ENCODE data around the gene HAL.

DNA sequence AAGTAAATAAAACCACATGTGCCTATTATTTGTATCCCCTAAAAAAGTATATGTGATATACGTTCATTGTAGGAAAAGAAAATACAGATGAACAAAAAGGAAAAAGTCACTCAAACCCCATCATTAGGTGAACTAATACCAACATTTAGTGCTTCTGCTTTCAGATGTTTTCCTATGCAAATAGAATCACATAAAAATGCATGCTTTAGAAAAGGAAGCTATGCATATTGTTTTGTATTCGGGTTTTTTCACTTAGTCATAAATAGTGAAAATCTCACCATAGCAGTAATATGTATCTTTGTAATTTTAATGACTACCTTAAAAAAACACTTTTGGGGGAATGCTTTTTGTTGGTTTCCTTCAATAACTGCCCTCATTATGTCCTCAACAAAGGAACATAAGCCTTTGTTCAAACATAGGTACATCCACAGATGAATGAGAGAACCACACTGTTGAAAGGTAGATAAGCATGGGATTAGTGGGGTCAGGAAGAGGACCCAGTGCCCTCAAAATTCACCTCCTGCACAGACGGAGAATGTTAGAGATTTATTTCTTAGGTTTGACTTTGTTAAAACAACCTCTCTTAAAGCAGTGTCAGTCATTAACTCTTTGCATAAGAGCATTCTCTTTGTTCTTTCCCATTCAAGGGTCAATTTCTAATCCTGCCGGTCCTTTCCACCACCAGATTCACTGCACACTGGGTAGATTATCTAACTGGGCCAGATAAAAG, 46.5 kb downstream of the HAL start:
- TF ChIP-seq, protein P1, sequence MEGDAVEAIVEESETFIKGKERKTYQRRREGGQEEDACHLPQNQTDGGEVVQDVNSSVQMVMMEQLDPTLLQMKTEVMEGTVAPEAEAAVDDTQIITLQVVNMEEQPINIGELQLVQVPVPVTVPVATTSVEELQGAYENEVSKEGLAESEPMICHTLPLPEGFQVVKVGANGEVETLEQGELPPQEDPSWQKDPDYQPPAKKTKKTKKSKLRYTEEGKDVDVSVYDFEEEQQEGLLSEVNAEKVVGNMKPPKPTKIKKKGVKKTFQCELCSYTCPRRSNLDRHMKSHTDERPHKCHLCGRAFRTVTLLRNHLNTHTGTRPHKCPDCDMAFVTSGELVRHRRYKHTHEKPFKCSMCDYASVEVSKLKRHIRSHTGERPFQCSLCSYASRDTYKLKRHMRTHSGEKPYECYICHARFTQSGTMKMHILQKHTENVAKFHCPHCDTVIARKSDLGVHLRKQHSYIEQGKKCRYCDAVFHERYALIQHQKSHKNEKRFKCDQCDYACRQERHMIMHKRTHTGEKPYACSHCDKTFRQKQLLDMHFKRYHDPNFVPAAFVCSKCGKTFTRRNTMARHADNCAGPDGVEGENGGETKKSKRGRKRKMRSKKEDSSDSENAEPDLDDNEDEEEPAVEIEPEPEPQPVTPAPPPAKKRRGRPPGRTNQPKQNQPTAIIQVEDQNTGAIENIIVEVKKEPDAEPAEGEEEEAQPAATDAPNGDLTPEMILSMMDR (IDR thresholded peaks at IDR 0.05; ENCODE audit: poor library complexity), result no peak
- TF ChIP-seq EZH2 (IDR thresholded peaks at IDR 0.05; ENCODE audit: borderline replicate concordance), result no peak
